ENCODE measurements around the gene PHYH.

- TF ChIP-seq EZH2 (IDR thresholded peaks at IDR 0.05; ENCODE audit: insufficient read depth, low read length) (no peak), CTCF (IDR thresholded peaks at IDR 0.05; ENCODE audit: insufficient read depth, low read depth, low read length) (no peak)
These were observed 61.4 kb downstream of the PHYH start for GRCh38 chr10:13238271-13239077.

Measured in astrocyte (in vitro differentiated cells and primary cell).